MM.1S (cell line): ENCODE results near the gene CACNA1G.

Experiments
- DNase-seq: peaks from one replicate; pipeline ENCODE4 v3.0.0-alpha.2; 2015
- H2AFZ ChIP-seq: fragments of 300-600 bp; sonication (generic); 2 replicates; pipeline ENCODE4 v1.6.0; 2016; ENCODE audit warnings: antibody characterized with exemption, low read length
- H3F3A ChIP-seq: fragments of 300-600 bp; sonication (generic); 2 replicates; pipeline ENCODE4 v1.6.1; 2016; ENCODE audit warnings: mild to moderate bottlenecking, antibody characterized with exemption, low read length, moderate library complexity, mixed read lengths; ENCODE audit not compliant: insufficient read depth
- H3K27ac ChIP-seq: fragments of 300-600 bp; sonication (generic); 2 replicates; pipeline ENCODE4 v1.5.1; 2016; ENCODE audit warnings: mild to moderate bottlenecking, low read length
- H3K27me3 ChIP-seq: fragments of 300-600 bp; sonication (generic); replicated peaks from 2 replicates; pipeline ENCODE4 v1.6.0; 2016; ENCODE audit warnings: low read length; ENCODE audit not compliant: insufficient read depth
- H3K36me3 ChIP-seq: fragments of 300-600 bp; sonication (generic); replicated peaks from 2 replicates; pipeline ENCODE4 v1.6.1; 2016; ENCODE audit warnings: mild to moderate bottlenecking, low read length, mixed read lengths; ENCODE audit not compliant: insufficient read depth
- H3K4me1 ChIP-seq: fragments of 300-600 bp; sonication (generic); 2 replicates; pipeline ENCODE4 v1.6.1; 2016; ENCODE audit warnings: low read length, mixed read lengths
- H3K4me2 ChIP-seq: fragments of 300-600 bp; sonication (generic); 2 replicates; pipeline ENCODE4 v1.6.0; 2016; ENCODE audit warnings: low read depth, low read length
- H3K4me3 ChIP-seq: fragments of 300-600 bp; sonication (generic); 2 replicates; pipeline ENCODE4 v1.5.1; 2016; ENCODE audit warnings: low read length, mixed read lengths
- H3K79me2 ChIP-seq: fragments of 300-600 bp; sonication (generic); 2 replicates; pipeline ENCODE4 v1.6.1; 2016; ENCODE audit warnings: mixed run types, low read length, mixed read lengths
- H3K9ac ChIP-seq: fragments of 300-600 bp; sonication (generic); 2 replicates; pipeline ENCODE4 v1.6.1; 2016; ENCODE audit warnings: low read length, mixed read lengths
- H3K9me2 ChIP-seq: fragments of 300-600 bp; sonication (generic); replicated peaks from 2 replicates; pipeline ENCODE4 v1.6.1; 2016; ENCODE audit warnings: mild to moderate bottlenecking, low read length, mixed read lengths; ENCODE audit not compliant: insufficient read depth
- H3K9me3 ChIP-seq: fragments of 300-600 bp; sonication (generic); replicated peaks from 2 replicates; pipeline ENCODE4 v1.6.1; 2016; ENCODE audit warnings: mild to moderate bottlenecking, low read length, mixed read lengths; ENCODE audit not compliant: insufficient read depth
- H4K20me1 ChIP-seq: fragments of 300-600 bp; sonication (generic); 2 replicates; pipeline ENCODE4 v1.6.1; 2016; ENCODE audit warnings: mild to moderate bottlenecking, low read length, moderate library complexity, mixed read lengths; ENCODE audit not compliant: insufficient read depth
- EZH2 ChIP-seq: fragments of 300-600 bp; sonication (generic); optimal IDR thresholded peaks from 2 replicates; pipeline ENCODE3; 2017; ENCODE audit warnings: low read depth, mild to moderate bottlenecking, antibody characterized with exemption, low read length, mixed read lengths
- EZH2phosphoT487 ChIP-seq: fragments of 300-600 bp; sonication (generic); IDR thresholded peaks from 2 replicates; pipeline ENCODE4 v1.6.1; 2018; ENCODE audit warnings: antibody characterized with exemption, low read length
- TF ChIP-seq, protein P1 (sequence below): fragments of 300-600 bp; sonication (generic); IDR thresholded peaks from 2 replicates; pipeline ENCODE4 v1.5.1; 2016; ENCODE audit warnings: antibody characterized with exemption, low read length, mixed read lengths

Gene CACNA1G

GRCh38 chr17:50544516-50544915 lies 16.0 kb upstream of the CACNA1G start:
- Histone ChIP-seq H3K9ac (no peak overlapping the region), H3K4me1 (peaks cover 13% of the 10 kb centered on the region), H3F3A (no peaks in the 10 kb centered on the region), H3K4me2 (no peak overlapping the region), H3K36me3 (no peaks in the 10 kb centered on the region), H4K20me1 (no peaks in the 10 kb centered on the region), H2AFZ (no peak overlapping the region), H3K4me3 (no peak overlapping the region), H3K9me3 (no peaks in the 10 kb centered on the region), H3K27me3 (no peaks in the 10 kb centered on the region; the same call in 1 of the 2 replicates), H3K27ac (no peak overlapping the region), H3K79me2 (no peaks in the 10 kb centered on the region), H3K9me2 (no peaks in the 10 kb centered on the region)
- DNase-seq = no peak
- TF ChIP-seq, protein P1, sequence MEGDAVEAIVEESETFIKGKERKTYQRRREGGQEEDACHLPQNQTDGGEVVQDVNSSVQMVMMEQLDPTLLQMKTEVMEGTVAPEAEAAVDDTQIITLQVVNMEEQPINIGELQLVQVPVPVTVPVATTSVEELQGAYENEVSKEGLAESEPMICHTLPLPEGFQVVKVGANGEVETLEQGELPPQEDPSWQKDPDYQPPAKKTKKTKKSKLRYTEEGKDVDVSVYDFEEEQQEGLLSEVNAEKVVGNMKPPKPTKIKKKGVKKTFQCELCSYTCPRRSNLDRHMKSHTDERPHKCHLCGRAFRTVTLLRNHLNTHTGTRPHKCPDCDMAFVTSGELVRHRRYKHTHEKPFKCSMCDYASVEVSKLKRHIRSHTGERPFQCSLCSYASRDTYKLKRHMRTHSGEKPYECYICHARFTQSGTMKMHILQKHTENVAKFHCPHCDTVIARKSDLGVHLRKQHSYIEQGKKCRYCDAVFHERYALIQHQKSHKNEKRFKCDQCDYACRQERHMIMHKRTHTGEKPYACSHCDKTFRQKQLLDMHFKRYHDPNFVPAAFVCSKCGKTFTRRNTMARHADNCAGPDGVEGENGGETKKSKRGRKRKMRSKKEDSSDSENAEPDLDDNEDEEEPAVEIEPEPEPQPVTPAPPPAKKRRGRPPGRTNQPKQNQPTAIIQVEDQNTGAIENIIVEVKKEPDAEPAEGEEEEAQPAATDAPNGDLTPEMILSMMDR = no peak
- TF ChIP-seq EZH2phosphoT487 = no peak
- TF ChIP-seq EZH2 = no peak

GRCh38 chr17:50545311-50545710 lies 15.2 kb upstream of the CACNA1G start:
- Histone ChIP-seq H3K27me3 (no peaks in the 10 kb centered on the region; the same call in 1 of the 2 replicates), H4K20me1 (no peaks in the 10 kb centered on the region), H2AFZ (no peak overlapping the region), H3K36me3 (no peaks in the 10 kb centered on the region), H3K9me3 (no peaks in the 10 kb centered on the region), H3K4me2 (no peak overlapping the region), H3K9ac (no peak overlapping the region), H3F3A (no peaks in the 10 kb centered on the region), H3K9me2 (no peaks in the 10 kb centered on the region), H3K27ac (no peak overlapping the region), H3K79me2 (no peaks in the 10 kb centered on the region), H3K4me1 (peaks cover 13% of the 10 kb centered on the region), H3K4me3 (no peak overlapping the region)
- no peak for DNase-seq
- TF ChIP-seq, protein P1 = no peak
- no peak for TF ChIP-seq EZH2

DNA sequence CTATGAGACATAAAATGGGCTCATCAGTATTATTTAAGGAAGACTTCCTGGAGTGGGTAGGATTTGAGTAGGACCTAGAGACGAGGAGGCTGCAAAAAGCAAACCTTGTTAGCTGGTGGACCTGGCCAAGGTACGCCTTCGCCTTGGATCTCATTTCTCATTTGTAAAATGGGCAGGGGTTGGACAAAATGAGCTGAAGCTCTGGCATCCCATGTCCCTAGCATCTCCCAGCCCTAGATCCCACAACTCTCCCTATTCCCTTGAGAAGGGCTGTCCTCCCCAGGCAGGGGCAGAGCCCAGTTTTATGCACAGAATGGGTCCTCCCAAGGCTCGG lies 13.8 kb upstream of the CACNA1G start:
- Histone ChIP-seq H4K20me1 (no peaks in the 10 kb centered on the region), H3K9me2 (no peaks in the 10 kb centered on the region), H3K36me3 (no peaks in the 10 kb centered on the region), H3K4me3 (no peak overlapping the region; the same call in 1 of the 2 replicates), H3K9me3 (no peaks in the 10 kb centered on the region), H3K9ac (no peak overlapping the region), H3K79me2 (no peaks in the 10 kb centered on the region), H3K27me3 (no peaks in the 10 kb centered on the region; the same call in 1 of the 2 replicates), H3K27ac (no peak overlapping the region), H3F3A (no peaks in the 10 kb centered on the region), H3K4me2 (peak overlapping the region; percentile 95; the same call in 1 of the 2 replicates), H2AFZ (no peak overlapping the region), H3K4me1 (peaks cover 13% of the 10 kb centered on the region)
- DNase-seq = no peak
- no peak for TF ChIP-seq EZH2phosphoT487
- TF ChIP-seq, protein P1 = no peak
- TF ChIP-seq EZH2 = no peak
